ENCODE results near the gene METAP2. TPM values are rescaled to one million over a fixed set of nuclear protein-coding genes. Genes with fewer than 3 reads are reported as not detected.

Gene METAP2
- polyA plus RNA-seq, 3 donors = 17.0 to 26.0 (median 19.9) TPM

- Histone ChIP-seq H3K4me3 (replicated peaks in 1 of 3; ENCODE audit: low read depth in 2 of 3, low read length in 3 of 3) (no peak overlapping the region), H3K79me2 (ENCODE audit: insufficient read depth, low read length) (no peaks in the 10 kb centered on the region), H3K9me3 (replicated peaks in 1 of 2; ENCODE audit: control insufficient read depth in 1 of 2, insufficient read depth in 1 of 2, low read length in 2 of 2) (peaks cover 5 to 9% of the 10 kb centered on the region in 2 donors), H3K27ac (ENCODE audit: low read depth in 1 of 2, low read length in 2 of 2) (no peak overlapping the region), H3K9ac (ENCODE audit: insufficient read depth, low read length, poor library complexity, severe bottlenecking) (no peak overlapping the region), H3K36me3 (replicated peaks in 1 of 2; ENCODE audit: control insufficient read depth in 1 of 2, insufficient read depth in 2 of 2, low read length in 2 of 2) (no peaks in the 10 kb centered on the region), H3K4me2 (replicated peaks; ENCODE audit: extremely low read depth, low read length, poor library complexity, severe bottlenecking) (no peak overlapping the region), H3K4me1 (ENCODE audit: control insufficient read depth in 1 of 2, insufficient read depth in 2 of 2, low read length in 2 of 2) (peaks cover 13 to 19% of the 10 kb centered on the region in 2 donors), H2AFZ (ENCODE audit: insufficient read depth, low read depth, low read length, poor library complexity, severe bottlenecking) (no peak overlapping the region), H3K27me3 (ENCODE audit: control insufficient read depth in 2 of 2, insufficient read depth in 2 of 2, low read length in 2 of 2) (peaks cover 36 to 43% of the 10 kb centered on the region in 2 donors), H4K20me1 (ENCODE audit: insufficient read depth, low read length) (no peaks in the 10 kb centered on the region)
- peaks cover 43 to 61% (median 46%) of the 10 kb centered on the region in 3 donors for H3K27me3 Mint-ChIP-seq (ENCODE audit: low read depth in 3 of 3)
- no CpG with 5 or more reads among the region's 3 CpGs for WGBS (ENCODE audit: insufficient coverage)
- no peak for TF ChIP-seq CTCF (IDR thresholded peaks at IDR 0.05)
- intact Hi-C loops (cut with micrococcal nuclease) = no loop called here
- peaks cover 4 to 17% (median 12%) of the 10 kb centered on the region in 7 donors for H3K9me3 Mint-ChIP-seq
- H3K36me3 Mint-ChIP-seq = peaks cover 4% of the 10 kb centered on the region in 2 donors
- no peak overlapping the region for H3K27ac Mint-ChIP-seq
- no peak for DNase-seq
- peaks cover 12% of the 10 kb centered on the region for H3K4me1 Mint-ChIP-seq
- peak overlapping the region in 1 of 2 donors; percentile 3 for H3K4me3 Mint-ChIP-seq
Observed at GRCh38 chr12:95544756-95545155, 70.8 kb downstream of the METAP2 start.

GRCh38 chr12:95545303-95545702 is 71.4 kb downstream of the METAP2 start:
- no peak for TF ChIP-seq CTCF (IDR thresholded peaks at IDR 0.05)
- peaks cover 13 to 19% of the 10 kb centered on the region in 2 donors for H3K4me1 ChIP-seq (ENCODE audit: control insufficient read depth in 1 of 2, insufficient read depth in 2 of 2, low read length in 2 of 2)
- WGBS (ENCODE audit: insufficient coverage) = no CpG with 5 or more reads among the region's 4 CpGs
- H3K4me3 ChIP-seq (replicated peaks in 1 of 3; ENCODE audit: low read depth in 2 of 3, low read length in 3 of 3) = no peak overlapping the region
- H3K9me3 ChIP-seq (replicated peaks in 1 of 2; ENCODE audit: control insufficient read depth in 1 of 2, insufficient read depth in 1 of 2, low read length in 2 of 2) = peaks cover 5 to 9% of the 10 kb centered on the region in 2 donors
- Mint-ChIP-seq H3K27ac (no peak overlapping the region), H3K36me3 (peaks cover 4% of the 10 kb centered on the region in 2 donors), H3K27me3 (ENCODE audit: low read depth in 3 of 3) (peaks cover 45 to 60% (median 50%) of the 10 kb centered on the region in 3 donors), H3K9me3 (peaks cover 4 to 20% (median 14%) of the 10 kb centered on the region in 7 donors), H3K4me1 (peaks cover 12% of the 10 kb centered on the region), H3K4me3 (no peak overlapping the region)
- no peak overlapping the region for H3K27ac ChIP-seq (ENCODE audit: low read depth in 1 of 2, low read length in 2 of 2)
- no peaks in the 10 kb centered on the region for H3K79me2 ChIP-seq (ENCODE audit: insufficient read depth, low read length)
- no peak for DNase-seq
- no peak overlapping the region for H2AFZ ChIP-seq (ENCODE audit: insufficient read depth, low read depth, low read length, poor library complexity, severe bottlenecking)
- H3K27me3 ChIP-seq (ENCODE audit: control insufficient read depth in 2 of 2, insufficient read depth in 2 of 2, low read length in 2 of 2) = peaks cover 36 to 49% of the 10 kb centered on the region in 2 donors
- intact Hi-C loops (cut with micrococcal nuclease) = no loop called here
- H4K20me1 ChIP-seq (ENCODE audit: insufficient read depth, low read length) = no peaks in the 10 kb centered on the region
- no peak overlapping the region for H3K9ac ChIP-seq (ENCODE audit: insufficient read depth, low read length, poor library complexity, severe bottlenecking)
- H3K36me3 ChIP-seq (replicated peaks in 1 of 2; ENCODE audit: control insufficient read depth in 1 of 2, insufficient read depth in 2 of 2, low read length in 2 of 2) = no peaks in the 10 kb centered on the region
- H3K4me2 ChIP-seq (replicated peaks; ENCODE audit: extremely low read depth, low read length, poor library complexity, severe bottlenecking) = no peak overlapping the region
